ENCODE data around the gene PRKCSH. TPM values are rescaled to one million over a fixed set of nuclear protein-coding genes. Genes with fewer than 3 reads are reported as not detected.
"Not testable (repeated sequence)": the region's sequence is repeated elsewhere in the genome, so short reads cannot be mapped to it uniquely, and the experiment has no call there.

Gene PRKCSH
- total RNA-seq, 1 experiment from 2014 or later, result 257 TPM

DNA sequence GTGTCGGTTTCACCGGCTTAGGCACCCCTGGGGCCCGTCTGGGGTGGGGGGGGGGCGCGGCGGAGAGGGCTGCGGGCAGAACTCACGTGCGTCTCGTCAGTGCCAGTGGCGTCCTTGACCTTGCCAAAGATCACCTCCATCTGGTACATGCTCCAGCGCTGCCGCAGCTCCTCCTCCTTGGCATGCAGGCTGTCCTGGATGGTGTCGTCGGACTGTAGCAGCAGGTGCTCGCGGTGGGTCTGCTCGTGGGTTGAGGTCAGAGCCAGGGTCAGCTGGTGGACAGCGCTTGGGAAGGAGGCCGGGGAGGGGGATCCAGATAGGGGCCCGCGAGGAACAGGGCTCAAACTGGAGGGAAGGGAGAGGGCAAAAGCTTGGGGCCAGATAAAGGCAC is 11.6 kb upstream of the PRKCSH start:
- BruUV-seq (replicated peaks), result no TSS peak
- POLR2A ChIA-PET, result interaction anchor here (0.6 to 1.6 kb wide), 3 partner anchors 11 to 195 kb away, joined by 3 to 5 read pairs (median 3); partner anchors contain the start of genes ODAD3 and SWSAP1
- no peak overlapping the region for H3K27ac Mint-ChIP-seq (ENCODE audit: low read depth, unreplicated experiment)
- peaks cover 11% of the 10 kb centered on the region for H3K27me3 Mint-ChIP-seq (ENCODE audit: insufficient read depth, unreplicated experiment)
- no peak overlapping the region for H3K4me3 Mint-ChIP-seq (ENCODE audit: unreplicated experiment)
- no peak for DNase-seq (ENCODE audit: unreplicated experiment)
- CTCF ChIA-PET, result interaction anchor here (0.5 to 1.7 kb wide), 3 partner anchors 11 to 40 kb away, joined by 3 to 8 read pairs (median 4); partner anchors contain the start of genes EPOR and ODAD3
- TF ChIP-seq, protein P1, sequence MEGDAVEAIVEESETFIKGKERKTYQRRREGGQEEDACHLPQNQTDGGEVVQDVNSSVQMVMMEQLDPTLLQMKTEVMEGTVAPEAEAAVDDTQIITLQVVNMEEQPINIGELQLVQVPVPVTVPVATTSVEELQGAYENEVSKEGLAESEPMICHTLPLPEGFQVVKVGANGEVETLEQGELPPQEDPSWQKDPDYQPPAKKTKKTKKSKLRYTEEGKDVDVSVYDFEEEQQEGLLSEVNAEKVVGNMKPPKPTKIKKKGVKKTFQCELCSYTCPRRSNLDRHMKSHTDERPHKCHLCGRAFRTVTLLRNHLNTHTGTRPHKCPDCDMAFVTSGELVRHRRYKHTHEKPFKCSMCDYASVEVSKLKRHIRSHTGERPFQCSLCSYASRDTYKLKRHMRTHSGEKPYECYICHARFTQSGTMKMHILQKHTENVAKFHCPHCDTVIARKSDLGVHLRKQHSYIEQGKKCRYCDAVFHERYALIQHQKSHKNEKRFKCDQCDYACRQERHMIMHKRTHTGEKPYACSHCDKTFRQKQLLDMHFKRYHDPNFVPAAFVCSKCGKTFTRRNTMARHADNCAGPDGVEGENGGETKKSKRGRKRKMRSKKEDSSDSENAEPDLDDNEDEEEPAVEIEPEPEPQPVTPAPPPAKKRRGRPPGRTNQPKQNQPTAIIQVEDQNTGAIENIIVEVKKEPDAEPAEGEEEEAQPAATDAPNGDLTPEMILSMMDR (IDR thresholded peaks at IDR 0.05; ENCODE audit: unreplicated experiment), result no peak
- no peaks in the 10 kb centered on the region for H3K4me1 Mint-ChIP-seq (ENCODE audit: insufficient read depth, unreplicated experiment)
- intact Hi-C loops (cut with micrococcal nuclease), result no loop called here
- no peaks in the 10 kb centered on the region for H3K36me3 Mint-ChIP-seq (ENCODE audit: insufficient read depth, unreplicated experiment)
- H3K9me3 Mint-ChIP-seq (ENCODE audit: unreplicated experiment), result no peaks in the 10 kb centered on the region

DNA sequence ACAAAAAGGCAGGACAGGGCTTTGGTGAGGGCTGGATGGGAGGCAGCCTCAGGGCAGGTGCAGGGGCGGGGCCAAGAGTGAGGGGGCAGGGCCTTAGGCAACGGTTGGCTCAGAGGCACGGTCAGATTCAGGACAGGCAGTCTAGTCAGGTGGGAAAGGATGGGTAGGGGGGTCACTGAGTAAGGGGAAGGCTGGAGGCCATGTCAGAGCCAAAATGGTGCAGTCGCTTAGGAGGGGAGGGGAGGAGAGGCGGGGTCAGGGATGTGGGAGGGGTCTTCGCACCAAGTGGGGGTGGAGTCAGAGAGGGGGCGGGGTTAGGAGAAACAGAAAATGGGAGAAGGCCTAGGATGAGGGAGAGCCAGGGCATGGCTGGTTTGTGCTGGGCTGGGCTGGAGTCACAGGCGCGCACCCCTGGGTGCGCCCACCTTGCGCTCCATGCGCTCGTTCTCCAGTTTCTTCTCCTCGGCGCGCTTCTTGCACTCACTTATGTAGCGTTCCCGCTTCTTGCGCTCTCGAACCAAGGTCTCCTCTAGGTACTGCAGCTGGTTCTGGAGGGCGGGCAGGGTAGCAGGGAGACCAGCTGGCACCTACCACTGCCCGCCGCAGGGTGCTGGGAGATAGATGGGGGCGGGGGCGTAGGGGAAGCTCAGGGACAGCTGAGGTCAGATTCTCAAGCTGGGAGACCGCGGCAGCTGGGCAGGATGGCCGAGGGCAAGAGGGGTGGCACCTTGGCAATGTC is 9.5 kb upstream of the PRKCSH start:
- Mint-ChIP-seq H3K9me3 (ENCODE audit: unreplicated experiment) (no peaks in the 10 kb centered on the region), H3K27me3 (ENCODE audit: insufficient read depth, unreplicated experiment) (peaks cover 11% of the 10 kb centered on the region), H3K4me3 (ENCODE audit: unreplicated experiment) (no peak overlapping the region), H3K36me3 (ENCODE audit: insufficient read depth, unreplicated experiment) (no peaks in the 10 kb centered on the region), H3K4me1 (ENCODE audit: insufficient read depth, unreplicated experiment) (no peaks in the 10 kb centered on the region), H3K27ac (ENCODE audit: low read depth, unreplicated experiment) (no peak overlapping the region)
- intact Hi-C loops (cut with micrococcal nuclease), result no loop called here
- no peak for DNase-seq (ENCODE audit: unreplicated experiment)
- TF ChIP-seq, protein P1 (IDR thresholded peaks at IDR 0.05; ENCODE audit: unreplicated experiment), result no peak
- no TSS peak for BruUV-seq (replicated peaks)
- ChIA-PET POLR2A (no interaction called here), CTCF (interaction anchor here (0.5 to 1.0 kb wide), 3 partner anchors 10 to 607 kb away, joined by 3 to 5 read pairs (median 4); partner anchors contain the start of genes ODAD3 and PRKCSH)

DNA sequence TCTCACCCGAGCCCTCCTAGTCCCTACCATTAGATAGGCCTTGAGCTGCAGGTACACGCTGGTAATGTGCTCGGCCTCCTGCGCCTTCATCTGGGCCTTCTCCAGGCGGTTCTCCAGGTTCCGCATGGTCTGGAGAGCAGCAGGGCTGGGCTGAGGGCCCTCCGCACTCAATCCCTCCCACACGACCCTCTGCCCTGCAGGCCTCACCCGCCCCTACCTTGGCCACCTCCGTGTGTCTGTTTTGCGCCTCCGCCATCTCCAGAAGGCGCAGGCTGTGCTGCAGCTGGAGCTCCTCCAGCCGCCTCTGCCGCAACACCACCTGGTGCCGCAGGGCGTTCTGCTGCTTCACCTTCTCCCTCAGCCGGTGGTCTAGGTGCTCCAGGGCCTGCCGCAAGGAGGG is 8.8 kb upstream of the PRKCSH start:
- POLR2A ChIA-PET, result no interaction called here
- no peaks in the 10 kb centered on the region for H3K9me3 Mint-ChIP-seq (ENCODE audit: unreplicated experiment)

DNA sequence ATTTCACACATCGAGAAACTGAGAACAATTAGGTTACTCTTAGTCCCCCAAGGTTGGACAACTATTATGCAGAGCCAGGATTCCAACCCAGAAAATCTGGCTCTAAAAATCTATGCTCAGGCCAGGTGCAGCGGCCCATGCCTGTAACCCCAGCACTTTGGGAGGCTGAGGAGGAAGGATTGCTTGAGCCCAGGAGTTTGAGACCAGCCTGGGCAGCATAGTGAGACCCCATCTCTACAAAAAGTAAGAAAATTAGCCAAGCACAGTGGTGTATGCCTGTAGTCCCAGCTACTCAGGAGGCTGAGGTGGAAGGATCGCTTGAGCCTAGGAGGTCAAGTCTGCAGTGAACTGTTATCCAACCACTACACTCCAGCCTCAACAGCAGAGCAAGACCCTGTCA is 1.9 kb upstream of the PRKCSH start:
- intact Hi-C loops (cut with micrococcal nuclease); POLR2A ChIA-PET; H3K27me3 Mint-ChIP-seq (ENCODE audit: insufficient read depth, unreplicated experiment); BruUV-seq (replicated peaks); H3K9me3 Mint-ChIP-seq (ENCODE audit: unreplicated experiment); DNase-seq (ENCODE audit: unreplicated experiment); H3K4me3 Mint-ChIP-seq (ENCODE audit: unreplicated experiment); H3K4me1 Mint-ChIP-seq (ENCODE audit: insufficient read depth, unreplicated experiment); H3K27ac Mint-ChIP-seq (ENCODE audit: low read depth, unreplicated experiment); CTCF ChIA-PET: not testable (repeated sequence)
- H3K36me3 Mint-ChIP-seq (ENCODE audit: insufficient read depth, unreplicated experiment), result peaks cover 23% of the 10 kb centered on the region

More for the DNA sequence above, 8.8 kb upstream of the PRKCSH start:
- Mint-ChIP-seq H3K27me3 (ENCODE audit: insufficient read depth, unreplicated experiment) (peaks cover 11% of the 10 kb centered on the region), H3K27ac (ENCODE audit: low read depth, unreplicated experiment) (no peak overlapping the region), H3K36me3 (ENCODE audit: insufficient read depth, unreplicated experiment) (no peaks in the 10 kb centered on the region), H3K4me3 (ENCODE audit: unreplicated experiment) (no peak overlapping the region), H3K4me1 (ENCODE audit: insufficient read depth, unreplicated experiment) (no peaks in the 10 kb centered on the region)
- no peak for DNase-seq (ENCODE audit: unreplicated experiment)
- TF ChIP-seq, protein P1 (IDR thresholded peaks at IDR 0.05; ENCODE audit: unreplicated experiment), result no peak
- CTCF ChIA-PET, result interaction anchor here (0.7 to 1.0 kb wide), 2 partner anchors 9 to 608 kb away, joined by 3 to 4 read pairs; partner anchors contain the start of genes ODAD3 and PRKCSH
- intact Hi-C loops (cut with micrococcal nuclease), result no loop called here
- BruUV-seq (replicated peaks), result no TSS peak

Measured in MCF 10A (cell line).